GM19395 (cell line): Measurements from ENCODE around the gene POLR3E.
A peak's percentile ranks its signal among the peaks of the same experiment; 100 is the strongest.
"Not testable (repeated sequence)": the region's sequence is repeated elsewhere in the genome, so short reads cannot be mapped to it uniquely, and the experiment has no call there.

Experiments
- ATAC-seq: cut with Tn5 transposase; IDR thresholded peaks from one replicate; pipeline ENCODE4 v1.9.1; 2021; ENCODE audit warnings: mild to moderate bottlenecking, moderate library complexity; ENCODE audit not compliant: unreplicated experiment

Gene POLR3E

DNA sequence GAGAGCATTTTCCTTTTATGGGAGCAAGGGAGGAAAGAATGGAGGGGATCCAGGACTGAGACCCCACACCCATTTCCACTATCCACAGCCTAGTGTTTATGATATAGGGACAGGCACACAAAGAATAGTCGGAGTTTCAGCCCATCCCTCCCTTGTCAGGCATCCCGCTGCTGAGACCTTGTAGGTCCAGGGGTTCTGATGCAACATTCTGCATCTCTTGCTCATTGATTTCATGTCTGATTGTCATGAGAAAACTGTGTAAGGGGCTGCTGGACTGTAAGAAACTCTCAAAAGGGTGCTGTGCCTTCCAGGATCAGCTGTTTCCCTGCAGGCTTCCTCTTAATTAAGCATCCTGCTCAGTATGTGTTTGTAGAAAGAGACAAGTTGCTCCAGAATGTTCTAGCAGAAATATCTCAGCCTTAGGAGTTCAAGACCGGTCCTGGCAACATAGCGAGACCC, 5.3 kb upstream of the POLR3E start:
- no peak for ATAC-seq

- no peak for ATAC-seq
These were observed 4.9 kb upstream of the POLR3E start for GRCh38 chr16:22292320-22292719.

DNA sequence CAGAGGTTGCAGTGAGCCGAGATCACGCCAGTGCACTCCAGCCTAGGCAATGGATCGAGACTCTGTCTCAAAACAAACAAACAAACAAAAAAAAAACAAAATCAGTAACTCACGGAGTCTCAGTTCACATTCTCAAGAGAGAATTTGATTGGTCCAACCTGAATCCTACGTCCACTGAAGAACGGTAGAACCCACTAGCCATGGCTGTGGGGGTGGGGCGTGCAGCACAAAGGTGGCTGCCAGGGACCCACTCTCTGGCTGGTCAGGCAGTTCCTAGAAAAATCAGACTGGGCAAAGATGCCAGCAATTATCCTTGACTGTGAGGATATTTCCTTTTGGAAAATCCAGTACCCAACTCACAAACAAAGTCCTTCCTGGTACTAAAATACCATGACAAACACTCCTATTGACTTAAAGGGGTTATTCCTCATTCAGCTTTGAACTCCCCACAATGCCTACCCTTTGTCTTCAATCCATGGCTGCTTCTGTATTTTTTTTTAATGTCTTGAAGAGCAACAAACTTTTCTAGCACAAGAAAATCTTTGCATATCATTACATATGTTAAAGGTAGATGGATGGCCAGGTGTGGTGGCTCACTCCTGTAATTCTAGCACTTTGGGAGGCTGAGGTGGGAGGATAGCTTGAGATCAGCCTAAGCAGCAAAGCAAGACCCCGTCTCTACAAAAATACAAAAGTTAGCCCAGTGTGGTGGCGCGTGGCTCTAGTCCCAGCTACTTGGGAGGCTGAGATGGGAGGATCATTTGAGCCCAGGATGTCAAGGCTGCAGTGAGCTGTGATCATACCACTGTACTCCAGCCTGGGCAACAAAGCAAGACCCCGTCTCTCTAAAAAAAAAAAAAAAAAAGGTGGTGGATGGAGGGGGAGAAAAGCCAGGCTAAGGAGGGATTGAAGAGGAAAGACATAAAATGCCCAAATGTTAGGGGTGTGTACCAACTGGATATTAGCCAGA, 3.8 kb upstream of the POLR3E start:
- ATAC-seq = no peak

GRCh38 chr16:22296225-22297113, 740 bp upstream of the POLR3E start:
- ATAC-seq = no peak

DNA sequence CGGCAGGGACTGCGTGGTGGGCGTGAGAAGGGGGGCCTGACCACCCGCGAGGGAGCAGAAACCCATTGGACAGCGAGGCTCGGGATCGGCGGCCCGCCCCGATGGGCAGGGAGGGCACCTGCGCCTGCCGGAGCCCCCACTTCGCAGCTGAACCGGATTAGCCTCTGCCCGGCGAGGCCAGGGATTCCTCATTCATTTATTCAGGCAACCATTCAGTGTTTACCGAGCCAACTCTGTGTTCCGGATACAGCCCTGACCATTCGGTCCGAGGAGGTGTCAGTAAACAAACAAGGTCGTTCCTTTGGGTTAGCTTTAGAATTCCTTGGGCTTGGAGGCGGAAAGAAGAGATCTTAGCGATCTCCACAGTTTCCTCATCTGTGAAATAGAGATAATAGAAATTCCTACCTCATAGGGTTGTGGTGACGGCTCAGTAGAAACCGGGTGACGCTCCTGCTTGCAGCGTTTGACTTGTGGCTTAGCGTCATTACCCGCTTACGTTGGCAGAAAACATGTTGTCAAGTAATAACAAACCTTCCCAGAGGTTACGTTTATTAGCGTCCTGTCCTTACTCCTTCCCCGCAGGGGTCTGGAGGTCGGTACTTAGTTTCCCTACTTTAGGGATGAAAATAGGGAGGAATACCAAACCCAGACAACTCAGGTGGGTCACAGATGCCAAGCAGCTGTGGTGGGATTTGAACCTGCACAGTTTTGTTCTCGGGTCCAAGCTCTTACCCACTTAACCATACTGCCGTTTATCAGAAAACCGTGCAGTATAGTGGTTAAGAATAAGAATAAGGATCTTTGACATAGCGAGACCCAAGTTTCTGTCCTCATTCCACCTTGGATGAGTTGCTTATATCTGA, 893 bp downstream of the POLR3E start:
- peak; percentile 40 for ATAC-seq

DNA sequence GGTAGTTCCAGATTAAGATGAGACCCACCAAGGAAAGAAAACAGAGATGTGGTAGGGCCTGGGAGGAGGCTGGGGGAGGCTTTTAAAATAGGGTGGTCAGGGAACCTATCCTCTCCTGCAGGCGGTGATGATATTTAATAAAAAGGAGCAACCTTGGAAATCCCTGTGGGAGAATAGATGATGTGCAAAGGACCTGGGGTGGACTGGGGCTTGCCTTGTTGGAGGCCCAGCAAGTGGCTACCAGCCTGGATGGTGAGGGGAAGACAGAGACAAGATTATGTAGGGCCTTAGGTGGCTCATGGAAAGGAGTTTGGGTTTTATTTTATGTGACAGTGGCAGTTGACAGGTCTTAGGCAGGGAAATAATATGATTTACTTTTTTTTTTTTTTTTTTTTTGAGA, 1.8 kb downstream of the POLR3E start:
- no peak for ATAC-seq

GRCh38 chr16:22300427-22301071, 3.3 kb downstream of the POLR3E start:
- ATAC-seq = no peak

GRCh38 chr16:22301423-22301822, 4.2 kb downstream of the POLR3E start:
- not testable (repeated sequence) for ATAC-seq

DNA sequence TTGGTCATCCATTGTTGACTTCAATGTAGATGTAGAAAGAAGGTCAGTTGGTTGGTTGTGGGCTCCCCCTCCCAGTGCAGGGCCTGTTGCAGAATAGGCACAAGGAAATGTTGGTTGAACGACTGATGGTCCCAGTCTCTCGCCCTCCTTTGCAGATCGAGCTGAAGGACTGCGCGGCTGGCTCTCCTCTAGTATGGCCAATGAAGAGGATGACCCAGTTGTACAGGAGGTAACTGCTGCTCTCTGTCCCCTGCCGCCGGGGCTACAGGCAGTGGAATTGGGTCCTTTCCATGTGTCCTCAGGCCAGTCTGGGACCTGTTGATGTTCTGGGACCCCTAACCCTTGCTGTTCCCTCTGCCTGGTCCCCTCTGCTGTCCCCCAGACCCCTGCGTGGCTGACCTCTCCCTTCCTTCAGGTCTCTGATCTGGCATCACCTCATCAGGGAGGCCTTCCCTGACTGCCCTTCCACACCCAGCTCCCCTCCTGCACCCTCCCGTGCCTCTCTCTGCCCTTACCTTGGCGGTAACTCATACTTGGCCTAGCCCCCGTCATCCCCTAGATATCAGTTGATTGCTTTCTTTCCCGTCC, 5.7 kb downstream of the POLR3E start:
- ATAC-seq = no peak

DNA sequence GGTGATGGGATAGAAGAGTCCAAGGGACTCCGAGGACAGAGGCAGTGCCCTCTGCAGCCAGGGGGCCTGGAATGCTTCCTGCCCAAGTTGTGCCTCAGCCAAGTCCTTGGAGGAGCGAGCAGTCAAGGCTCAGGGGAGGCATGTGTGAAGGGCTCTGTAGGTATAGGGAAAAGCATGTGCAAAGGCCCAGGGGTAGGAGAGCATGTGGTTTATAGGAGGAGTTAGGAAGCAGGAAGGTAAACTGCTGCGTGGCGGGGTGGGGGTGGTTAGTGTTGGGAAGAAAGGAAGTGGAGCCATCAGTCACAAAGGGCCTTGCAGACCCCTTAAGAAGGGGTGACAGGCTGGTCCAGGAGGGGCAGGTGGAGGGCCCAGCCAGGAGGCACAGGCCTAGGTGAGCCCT, 7.2 kb downstream of the POLR3E start:
- no peak for ATAC-seq

DNA sequence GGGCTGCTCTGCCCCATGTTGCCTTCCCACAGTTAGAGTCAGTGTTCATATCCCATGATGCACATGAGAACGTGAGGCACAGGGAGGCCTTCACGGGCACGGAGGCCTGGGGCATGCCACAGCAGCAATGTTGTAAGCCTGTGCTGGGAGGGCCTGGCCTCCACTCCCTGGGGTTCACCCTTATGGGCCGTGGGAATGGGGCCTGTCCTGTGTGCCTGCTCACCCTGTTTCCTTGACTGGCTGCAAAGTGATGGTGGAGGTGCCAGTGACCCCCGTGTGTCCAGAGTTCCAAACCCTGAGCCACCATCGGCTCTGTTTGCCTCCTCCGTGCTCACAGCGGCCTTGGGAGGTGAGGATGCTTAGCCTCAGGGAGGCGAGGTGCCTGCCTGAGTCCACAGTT, 9.6 kb downstream of the POLR3E start:
- no peak for ATAC-seq

DNA sequence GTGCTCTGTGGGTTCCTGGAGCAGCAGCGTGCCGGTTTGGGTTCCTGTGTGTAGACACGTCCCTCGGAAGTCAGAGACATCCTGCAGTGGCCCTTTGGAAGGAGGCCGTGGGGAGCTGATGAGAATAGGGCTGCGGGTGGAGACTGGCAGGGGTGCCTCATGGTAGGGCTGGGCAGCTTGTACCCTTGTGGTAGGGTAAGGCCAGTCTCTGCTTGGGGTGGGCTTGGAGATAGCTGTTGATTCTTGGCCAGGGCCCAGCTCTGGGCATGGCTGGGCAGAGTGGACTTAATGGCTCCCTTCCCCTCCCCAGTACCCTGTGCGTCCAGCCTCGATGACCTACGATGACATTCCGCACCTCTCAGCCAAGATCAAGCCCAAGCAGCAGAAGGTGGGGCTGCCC, 10.6 kb downstream of the POLR3E start:
- no peak for ATAC-seq

DNA sequence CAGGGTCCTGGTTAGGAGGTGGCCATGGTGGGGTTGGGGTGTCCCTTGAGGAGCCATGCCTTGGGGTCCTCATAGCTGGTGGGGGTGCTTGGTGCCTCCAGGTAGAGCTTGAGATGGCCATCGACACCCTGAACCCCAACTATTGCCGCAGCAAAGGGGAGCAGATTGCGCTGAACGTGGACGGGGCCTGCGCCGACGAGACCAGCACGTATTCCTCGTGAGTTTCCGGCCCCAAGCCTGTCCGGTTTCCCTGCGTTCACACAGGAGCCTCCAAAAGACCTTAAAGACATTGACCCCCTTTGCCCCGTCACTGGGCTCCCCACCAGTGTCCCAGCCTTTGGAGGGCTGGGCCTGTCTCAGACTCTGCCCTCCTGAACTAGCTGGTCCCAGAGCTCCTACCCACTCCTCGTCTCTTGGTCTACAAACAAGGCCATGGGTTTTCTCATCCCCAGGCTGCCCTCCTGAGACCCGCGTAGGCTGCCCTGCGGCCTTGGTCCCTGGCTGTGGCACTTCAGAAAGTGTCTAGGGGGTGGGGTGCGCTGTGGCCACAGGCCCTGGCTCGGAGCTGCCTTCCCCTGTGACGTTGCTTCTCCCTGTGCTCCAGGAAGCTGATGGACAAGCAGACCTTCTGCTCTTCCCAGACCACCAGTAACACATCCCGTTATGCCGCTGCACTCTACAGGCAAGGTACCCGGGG, 11.8 kb downstream of the POLR3E start:
- no peak for ATAC-seq

GRCh38 chr16:22311520-22311919, 14.3 kb downstream of the POLR3E start:
- ATAC-seq = no peak

DNA sequence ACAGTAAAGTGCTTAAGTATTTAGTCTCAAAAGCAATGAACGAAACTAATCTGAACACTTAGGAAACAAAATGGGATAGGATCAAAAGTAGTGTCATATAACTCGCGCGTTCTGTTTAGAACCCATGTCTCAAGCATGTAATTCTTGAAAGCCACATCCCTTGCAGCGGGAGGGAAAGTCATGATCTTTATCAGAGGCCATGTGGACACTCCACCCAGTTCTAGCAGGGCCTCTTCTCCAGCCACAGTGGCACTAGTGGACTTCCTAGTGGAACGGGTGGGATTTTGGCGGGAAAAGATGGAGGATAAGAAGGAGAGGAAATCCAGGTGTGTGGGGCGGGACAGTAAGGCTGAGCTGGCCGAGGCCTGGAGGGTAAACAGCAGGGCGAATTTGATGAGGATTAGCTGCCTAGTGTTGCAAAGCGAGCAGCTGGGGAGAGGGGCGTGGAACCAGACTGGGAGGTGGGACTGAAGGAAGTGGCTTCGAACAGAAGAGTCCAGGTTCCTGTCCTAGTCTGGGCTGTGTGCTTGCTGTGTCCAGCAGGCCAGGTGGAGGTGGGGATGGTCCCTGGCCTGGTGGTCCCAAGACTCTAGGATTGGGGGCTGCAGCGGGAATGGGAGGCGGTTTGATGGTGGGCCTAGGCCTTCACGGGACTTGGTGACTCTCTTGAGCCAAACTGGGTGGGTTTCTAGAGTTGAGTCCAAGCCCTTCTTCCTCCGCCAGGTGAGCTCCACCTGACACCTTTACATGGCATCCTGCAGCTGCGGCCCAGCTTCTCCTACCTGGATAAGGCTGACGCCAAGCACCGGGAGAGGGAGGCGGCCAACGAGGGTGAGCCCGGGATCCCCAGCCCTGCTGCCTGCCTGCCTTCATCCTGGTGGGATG, 15.9 kb downstream of the POLR3E start:
- ATAC-seq = no peak

- ATAC-seq = no peak
These were observed 16.8 kb downstream of the POLR3E start for GRCh38 chr16:22313876-22314470.

GRCh38 chr16:22314661-22315626, 17.7 kb downstream of the POLR3E start:
- no peak for ATAC-seq
